HepG2 (cell line): Measurements from ENCODE around the gene BLOC1S4. TPM values are rescaled to one million over a fixed set of nuclear protein-coding genes. Genes with fewer than 3 reads are reported as not detected.
A peak's percentile ranks its signal among the peaks of the same experiment; 100 is the strongest.

Source experiments
- HDAC1 ChIP-seq: sonication (generic); formaldehyde crosslinking; IDR thresholded peaks from 2 replicates; pipeline ENCODE4 v1.5.1; 2020; ENCODE audit warnings: mild to moderate bottlenecking, missing genetic modification reagents
- NFE2 ChIP-seq: sonication (generic); formaldehyde crosslinking; IDR thresholded peaks from 2 replicates; pipeline ENCODE4 v1.4.0; 2020; ENCODE audit warnings: missing genetic modification reagents
- NONO ChIP-seq, 2 experiments: fragments of 450-650 bp in 1 of 2; sonication (generic) in 1 of 2; formaldehyde crosslinking in 1 of 2; IDR thresholded peaks in 1 of 2; conservative IDR thresholded peaks in 1 of 2; 2 replicates each; pipeline versions ENCODE4 v1.6.1 to v1.8.0; 2017 to 2022; ENCODE audit warnings: mild to moderate bottlenecking in 1 of 2, missing genetic modification reagents in 1 of 2, moderate library complexity in 1 of 2
- NR3C1 ChIP-seq: sonication (generic); formaldehyde crosslinking; IDR thresholded peaks from 2 replicates; pipeline ENCODE4 v1.4.0; 2020; ENCODE audit warnings: missing genetic modification reagents
- RAD51 ChIP-seq: fragments of 450-650 bp; IDR thresholded peaks from 2 replicates; pipeline ENCODE4 v1.6.1; 2016; ENCODE audit warnings: borderline replicate concordance
- RORA ChIP-seq: sonication (generic); formaldehyde crosslinking; IDR thresholded peaks from 2 replicates; pipeline ENCODE4 v1.5.0; 2020; ENCODE audit warnings: mild to moderate bottlenecking, missing genetic modification reagents, moderate library complexity
- TSC22D2 ChIP-seq: sonication (generic); formaldehyde crosslinking; IDR thresholded peaks from 2 replicates; pipeline ENCODE4 v1.5.1; 2020; ENCODE audit warnings: missing genetic modification reagents, mild to moderate bottlenecking, borderline replicate concordance
- ZFP41 ChIP-seq: sonication (generic); formaldehyde crosslinking; IDR thresholded peaks from 2 replicates; pipeline ENCODE4 v1.4.0; 2020; ENCODE audit warnings: mild to moderate bottlenecking, missing genetic modification reagents, borderline replicate concordance
- ZNF160 ChIP-seq: sonication (generic); formaldehyde crosslinking; IDR thresholded peaks from 2 replicates; pipeline ENCODE4 v1.8.0; 2022; ENCODE audit warnings: mild to moderate bottlenecking, inconsistent platforms, missing genetic modification reagents
- ZNF20 ChIP-seq: sonication (generic); formaldehyde crosslinking; IDR thresholded peaks from 2 replicates; pipeline ENCODE4 v1.4.0; 2020; ENCODE audit warnings: mild to moderate bottlenecking, moderate library complexity, missing genetic modification reagents
- ZNF205 ChIP-seq: IDR thresholded peaks from 2 replicates; pipeline ENCODE4 v1.6.1; 2018; ENCODE audit warnings: missing biosample characterization, missing genetic modification reagents
- ZNF292 ChIP-seq: sonication (generic); formaldehyde crosslinking; IDR thresholded peaks from 2 replicates; pipeline ENCODE4 v1.8.1; 2022; ENCODE audit warnings: mild to moderate bottlenecking, low read depth, missing genetic modification reagents, borderline replicate concordance
- ZNF572 ChIP-seq: sonication (generic); formaldehyde crosslinking; IDR thresholded peaks from 2 replicates; pipeline ENCODE4 v1.5.1; 2020; ENCODE audit warnings: mild to moderate bottlenecking, missing genetic modification reagents
- ZNF577 ChIP-seq: sonication (generic); formaldehyde crosslinking; IDR thresholded peaks from 2 replicates; pipeline ENCODE4 v1.4.0; 2020; ENCODE audit warnings: mild to moderate bottlenecking, low read depth, missing genetic modification reagents, borderline replicate concordance
- ZNF652 ChIP-seq: IDR thresholded peaks from 2 replicates; pipeline ENCODE4 v1.6.1; 2016; ENCODE audit warnings: low read depth, borderline replicate concordance
- ZSCAN21 ChIP-seq: sonication (generic); formaldehyde crosslinking; IDR thresholded peaks from 2 replicates; pipeline ENCODE4 v1.8.0; 2022; ENCODE audit warnings: mild to moderate bottlenecking, missing genetic modification reagents, moderate library complexity, borderline replicate concordance
- polyA plus RNA-seq, 8 experiments: library from polyadenylated mRNA; depleted of rRNA in 3 of 8; stranded (reverse) in 7 of 8; unstranded in 1 of 8; fragments of >200 nt; fragmentation: Illumina TruSeq in 4 of 8; extraction: Trizol in 4 of 8; gene quantifications; 2 replicates each; pipeline versions ENCODE4 v1.2.1 to v1.2.3, GENCODE V29; 2011 to 2016; ENCODE audit warnings: low read depth in 4 of 8, missing spikeins in 1 of 8, mixed read lengths in 1 of 8; ENCODE audit not compliant: insufficient read depth in 1 of 8
- total RNA-seq, 5 experiments: library from RNA; depleted of rRNA; stranded (reverse); fragments of >200 nt; fragmentation: Illumina TruSeq; extraction: Trizol; gene quantifications; 2 replicates each; pipeline ENCODE4 v1.2.3, GENCODE V29; 2016; ENCODE audit warnings: low read depth in 1 of 5
- TF ChIP-seq, protein P1 (sequence below): fragments of 450-650 bp; IDR thresholded peaks from 2 replicates; pipeline ENCODE4 v1.6.1; 2017
- TF ChIP-seq, protein P2 (sequence below): IDR thresholded peaks from 2 replicates; pipeline ENCODE4 v1.6.1; 2012; ENCODE audit warnings: low read length, improper control_type of control experiment
- TF ChIP-seq, protein P3 (sequence below): IDR thresholded peaks from 2 replicates; pipeline ENCODE4 v1.6.1; 2016
- TF ChIP-seq, protein P4 (sequence below): sonication (generic); formaldehyde crosslinking; IDR thresholded peaks from 2 replicates; pipeline ENCODE4 v1.8.0; 2022; ENCODE audit warnings: mild to moderate bottlenecking, missing genetic modification reagents, borderline replicate concordance

The BLOC1S4 gene
- total and polyA plus RNA-seq, 2 of the 13 experiments (the other 11 are each of a cell fraction or from before 2014, with no cell fraction given), result 15.5 to 20.9 TPM

DNA sequence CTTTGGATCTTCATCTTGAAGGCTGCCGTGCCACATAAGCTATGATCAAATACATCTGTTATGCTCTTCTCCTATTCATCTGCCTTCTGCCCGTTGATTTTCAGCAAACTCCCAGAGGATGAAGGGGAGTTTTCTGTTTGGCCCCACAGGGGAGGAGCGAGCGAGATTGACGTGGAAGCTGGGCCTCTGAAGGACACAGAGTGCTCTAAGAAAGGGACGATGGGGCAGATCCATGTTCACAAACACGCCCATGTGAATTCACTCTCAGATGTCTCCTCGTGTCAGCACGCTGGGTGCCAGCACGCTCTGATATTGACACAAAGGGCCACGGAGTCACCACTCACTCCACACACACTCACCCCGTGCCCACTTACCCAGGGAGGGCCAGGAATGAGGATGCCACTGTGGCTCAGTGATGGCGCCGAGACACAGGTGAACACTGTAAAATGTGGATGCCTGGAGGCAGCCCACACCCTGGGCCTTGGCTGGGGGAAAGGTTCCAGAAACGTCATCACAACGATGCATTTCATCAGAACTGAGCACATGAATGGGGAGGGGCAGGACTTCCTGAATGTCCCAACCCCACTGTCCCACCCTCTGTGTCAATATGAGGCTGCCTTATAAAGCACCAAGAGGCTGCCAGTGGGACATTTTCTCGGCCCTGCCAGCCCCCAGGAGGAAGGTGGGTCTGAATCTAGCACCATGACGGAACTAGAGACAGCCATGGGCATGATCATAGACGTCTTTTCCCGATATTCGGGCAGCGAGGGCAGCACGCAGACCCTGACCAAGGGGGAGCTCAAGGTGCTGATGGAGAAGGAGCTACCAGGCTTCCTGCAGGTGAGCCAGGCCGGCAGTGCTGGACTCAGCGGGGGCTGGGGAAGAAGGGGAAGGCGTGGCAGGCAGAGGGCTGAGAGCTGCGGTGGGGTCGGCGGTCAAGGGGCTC, 22.5 kb upstream of the BLOC1S4 start, which contains the start of gene S100P (continued):
- TF ChIP-seq RAD51, result no peak
- TF ChIP-seq RORA (CRISPR knock-in tag), result no peak
- TF ChIP-seq, protein P1, sequence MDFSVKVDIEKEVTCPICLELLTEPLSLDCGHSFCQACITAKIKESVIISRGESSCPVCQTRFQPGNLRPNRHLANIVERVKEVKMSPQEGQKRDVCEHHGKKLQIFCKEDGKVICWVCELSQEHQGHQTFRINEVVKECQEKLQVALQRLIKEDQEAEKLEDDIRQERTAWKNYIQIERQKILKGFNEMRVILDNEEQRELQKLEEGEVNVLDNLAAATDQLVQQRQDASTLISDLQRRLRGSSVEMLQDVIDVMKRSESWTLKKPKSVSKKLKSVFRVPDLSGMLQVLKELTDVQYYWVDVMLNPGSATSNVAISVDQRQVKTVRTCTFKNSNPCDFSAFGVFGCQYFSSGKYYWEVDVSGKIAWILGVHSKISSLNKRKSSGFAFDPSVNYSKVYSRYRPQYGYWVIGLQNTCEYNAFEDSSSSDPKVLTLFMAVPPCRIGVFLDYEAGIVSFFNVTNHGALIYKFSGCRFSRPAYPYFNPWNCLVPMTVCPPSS, result no peak
- no peak for TF ChIP-seq NFE2 (CRISPR knock-in tag)
- TF ChIP-seq, protein P2, sequence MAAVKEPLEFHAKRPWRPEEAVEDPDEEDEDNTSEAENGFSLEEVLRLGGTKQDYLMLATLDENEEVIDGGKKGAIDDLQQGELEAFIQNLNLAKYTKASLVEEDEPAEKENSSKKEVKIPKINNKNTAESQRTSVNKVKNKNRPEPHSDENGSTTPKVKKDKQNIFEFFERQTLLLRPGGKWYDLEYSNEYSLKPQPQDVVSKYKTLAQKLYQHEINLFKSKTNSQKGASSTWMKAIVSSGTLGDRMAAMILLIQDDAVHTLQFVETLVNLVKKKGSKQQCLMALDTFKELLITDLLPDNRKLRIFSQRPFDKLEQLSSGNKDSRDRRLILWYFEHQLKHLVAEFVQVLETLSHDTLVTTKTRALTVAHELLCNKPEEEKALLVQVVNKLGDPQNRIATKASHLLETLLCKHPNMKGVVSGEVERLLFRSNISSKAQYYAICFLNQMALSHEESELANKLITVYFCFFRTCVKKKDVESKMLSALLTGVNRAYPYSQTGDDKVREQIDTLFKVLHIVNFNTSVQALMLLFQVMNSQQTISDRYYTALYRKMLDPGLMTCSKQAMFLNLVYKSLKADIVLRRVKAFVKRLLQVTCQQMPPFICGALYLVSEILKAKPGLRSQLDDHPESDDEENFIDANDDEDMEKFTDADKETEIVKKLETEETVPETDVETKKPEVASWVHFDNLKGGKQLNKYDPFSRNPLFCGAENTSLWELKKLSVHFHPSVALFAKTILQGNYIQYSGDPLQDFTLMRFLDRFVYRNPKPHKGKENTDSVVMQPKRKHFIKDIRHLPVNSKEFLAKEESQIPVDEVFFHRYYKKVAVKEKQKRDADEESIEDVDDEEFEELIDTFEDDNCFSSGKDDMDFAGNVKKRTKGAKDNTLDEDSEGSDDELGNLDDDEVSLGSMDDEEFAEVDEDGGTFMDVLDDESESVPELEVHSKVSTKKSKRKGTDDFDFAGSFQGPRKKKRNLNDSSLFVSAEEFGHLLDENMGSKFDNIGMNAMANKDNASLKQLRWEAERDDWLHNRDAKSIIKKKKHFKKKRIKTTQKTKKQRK, result no peak
- TF ChIP-seq ZNF572 (CRISPR knock-in tag), result peak; percentile 99
- 0 out of 2 replicates have a peak, but pooled peaks have one; percentile 17 for TF ChIP-seq ZNF652 (CRISPR knock-in tag)
- TF ChIP-seq ZFP41 (CRISPR knock-in tag), result 0 out of 2 replicates have a peak, but pooled peaks have one; percentile 36
- TF ChIP-seq ZNF292 (CRISPR knock-in tag), result peak; percentile 18; the same call in 1 of the 2 replicates
- TF ChIP-seq, protein P3, sequence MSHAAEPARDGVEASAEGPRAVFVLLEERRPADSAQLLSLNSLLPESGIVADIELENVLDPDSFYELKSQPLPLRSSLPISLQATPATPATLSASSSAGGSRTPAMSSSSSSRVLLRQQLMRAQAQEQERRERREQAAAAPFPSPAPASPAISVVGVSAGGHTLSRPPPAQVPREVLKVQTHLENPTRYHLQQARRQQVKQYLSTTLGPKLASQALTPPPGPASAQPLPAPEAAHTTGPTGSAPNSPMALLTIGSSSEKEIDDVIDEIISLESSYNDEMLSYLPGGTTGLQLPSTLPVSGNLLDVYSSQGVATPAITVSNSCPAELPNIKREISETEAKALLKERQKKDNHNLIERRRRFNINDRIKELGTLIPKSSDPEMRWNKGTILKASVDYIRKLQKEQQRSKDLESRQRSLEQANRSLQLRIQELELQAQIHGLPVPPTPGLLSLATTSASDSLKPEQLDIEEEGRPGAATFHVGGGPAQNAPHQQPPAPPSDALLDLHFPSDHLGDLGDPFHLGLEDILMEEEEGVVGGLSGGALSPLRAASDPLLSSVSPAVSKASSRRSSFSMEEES, result peak; percentile 79
- no peak for TF ChIP-seq NR3C1 (CRISPR knock-in tag)
- TF ChIP-seq HDAC1 (CRISPR knock-in tag), result peak; percentile 79
- TF ChIP-seq ZNF160 (CRISPR knock-in tag), result no peak
- TF ChIP-seq ZNF20 (CRISPR knock-in tag), result peak; percentile 59; the same call in 1 of the 2 replicates
- TF ChIP-seq TSC22D2 (CRISPR knock-in tag), result no peak
- TF ChIP-seq NONO (IDR thresholded peaks at IDR 0.05), result no peak
- no peak for TF ChIP-seq NONO (CRISPR knock-in tag; conservative IDR thresholded peaks at IDR 0.05)
- TF ChIP-seq ZSCAN21 (CRISPR knock-in tag), result peak; percentile 47
- TF ChIP-seq ZNF205 (CRISPR knock-in tag), result no peak
- TF ChIP-seq, protein P4, sequence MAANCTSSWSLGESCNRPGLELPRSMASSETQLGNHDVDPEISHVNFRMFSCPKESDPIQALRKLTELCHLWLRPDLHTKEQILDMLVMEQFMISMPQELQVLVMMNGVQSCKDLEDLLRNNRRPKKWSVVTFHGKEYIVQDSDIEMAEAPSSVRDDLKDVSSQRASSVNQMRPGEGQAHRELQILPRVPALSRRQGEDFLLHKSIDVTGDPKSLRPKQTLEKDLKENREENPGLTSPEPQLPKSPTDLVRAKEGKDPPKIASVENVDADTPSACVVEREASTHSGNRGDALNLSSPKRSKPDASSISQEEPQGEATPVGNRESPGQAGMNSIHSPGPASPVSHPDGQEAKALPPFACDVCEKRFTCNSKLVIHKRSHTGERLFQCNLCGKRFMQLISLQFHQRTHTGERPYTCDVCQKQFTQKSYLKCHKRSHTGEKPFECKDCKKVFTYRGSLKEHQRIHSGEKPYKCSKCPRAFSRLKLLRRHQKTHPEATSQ (CRISPR knock-in tag), result 0 out of 2 replicates have a peak, but pooled peaks have one; percentile 59
- TF ChIP-seq ZNF577, result no peak
